Measurements from ENCODE around the gene CHSY1.

- no peak for TF ChIP-seq GATA3 (IDR thresholded peaks at IDR 0.05; ENCODE audit: low read depth, low read length)
- TF ChIP-seq GATA2 (IDR thresholded peaks at IDR 0.05; ENCODE audit: low read depth, low read length): no peak
These were observed 98.9 kb downstream of the CHSY1 start for GRCh38 chr15:101152914-101153313.

Measured in SH-SY5Y (cell line).